ENCODE results near the gene TNPO1.

DNA sequence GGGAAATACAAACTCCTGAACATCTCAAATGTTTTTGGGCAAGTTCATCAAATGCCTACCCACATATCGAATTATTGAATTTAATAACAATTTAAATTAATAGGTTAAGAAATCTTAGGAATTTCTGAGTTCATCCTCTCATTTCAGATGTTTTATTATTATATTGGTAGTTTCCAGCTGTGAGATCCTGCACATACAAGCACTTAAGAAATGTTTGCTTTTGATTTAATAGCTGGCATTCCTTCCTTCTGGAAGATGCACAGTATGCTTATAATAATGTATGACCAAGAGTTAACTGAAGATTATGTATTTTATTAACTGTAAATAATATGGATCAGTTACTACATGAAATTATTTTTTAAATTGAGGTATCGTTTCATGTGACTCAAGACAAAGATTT is 13.9 kb downstream of the TNPO1 start:
- TF ChIP-seq, protein P1, sequence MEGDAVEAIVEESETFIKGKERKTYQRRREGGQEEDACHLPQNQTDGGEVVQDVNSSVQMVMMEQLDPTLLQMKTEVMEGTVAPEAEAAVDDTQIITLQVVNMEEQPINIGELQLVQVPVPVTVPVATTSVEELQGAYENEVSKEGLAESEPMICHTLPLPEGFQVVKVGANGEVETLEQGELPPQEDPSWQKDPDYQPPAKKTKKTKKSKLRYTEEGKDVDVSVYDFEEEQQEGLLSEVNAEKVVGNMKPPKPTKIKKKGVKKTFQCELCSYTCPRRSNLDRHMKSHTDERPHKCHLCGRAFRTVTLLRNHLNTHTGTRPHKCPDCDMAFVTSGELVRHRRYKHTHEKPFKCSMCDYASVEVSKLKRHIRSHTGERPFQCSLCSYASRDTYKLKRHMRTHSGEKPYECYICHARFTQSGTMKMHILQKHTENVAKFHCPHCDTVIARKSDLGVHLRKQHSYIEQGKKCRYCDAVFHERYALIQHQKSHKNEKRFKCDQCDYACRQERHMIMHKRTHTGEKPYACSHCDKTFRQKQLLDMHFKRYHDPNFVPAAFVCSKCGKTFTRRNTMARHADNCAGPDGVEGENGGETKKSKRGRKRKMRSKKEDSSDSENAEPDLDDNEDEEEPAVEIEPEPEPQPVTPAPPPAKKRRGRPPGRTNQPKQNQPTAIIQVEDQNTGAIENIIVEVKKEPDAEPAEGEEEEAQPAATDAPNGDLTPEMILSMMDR (IDR thresholded peaks at IDR 0.05), result no peak
- no peak for TF ChIP-seq POLR2A (IDR thresholded peaks at IDR 0.05)
